ENCODE data around the gene TM2D1. TPM values are rescaled to one million over a fixed set of nuclear protein-coding genes. Genes with fewer than 3 reads are reported as not detected.

TM2D1 gene
- total RNA-seq, 1 experiment from 2014 or later: 27.2 TPM

GRCh38 chr1:61756773-61757172 is 31.8 kb upstream of the TM2D1 start:
- intact Hi-C loops (cut with micrococcal nuclease; ENCODE audit: unreplicated experiment): no loop called here
- Histone ChIP-seq H3K27ac (ENCODE audit: low read depth, low read length, poor library complexity, severe bottlenecking) (no peak overlapping the region), H3K27me3 (replicated peaks; ENCODE audit: insufficient read depth, low read depth, low read length, poor library complexity) (no peaks in the 10 kb centered on the region), H3K9me3 (ENCODE audit: low read depth, low read length, poor library complexity, severe bottlenecking) (no peaks in the 10 kb centered on the region), H3K4me1 (ENCODE audit: insufficient read depth, low read length, poor library complexity, severe bottlenecking) (peaks cover 28% of the 10 kb centered on the region), H3K4me3 (ENCODE audit: low read depth, low read length, poor library complexity, severe bottlenecking) (no peak overlapping the region), H3K36me3 (ENCODE audit: insufficient read depth, low read length, poor library complexity, severe bottlenecking) (no peaks in the 10 kb centered on the region)
- POLR2A ChIA-PET (ENCODE audit: low non-redundant PET): no interaction called here
- TF ChIP-seq CTCF (conservative IDR thresholded peaks at IDR 0.05; ENCODE audit: low read depth, low read length) (no peak), EZH2 (IDR thresholded peaks at IDR 0.05; ENCODE audit: borderline replicate concordance, low read depth, low read length, poor library complexity, severe bottlenecking) (no peak)
- no peak for DNase-seq (ENCODE audit: low spot score)
- BruUV-seq (replicated peaks): no TSS peak
- CTCF ChIA-PET: no interaction called here

- H3K27ac ChIP-seq (ENCODE audit: low read depth, low read length, poor library complexity, severe bottlenecking): no peak overlapping the region
- no peaks in the 10 kb centered on the region for H3K9me3 ChIP-seq (ENCODE audit: low read depth, low read length, poor library complexity, severe bottlenecking)
- BruUV-seq (replicated peaks): no TSS peak
- H3K4me1 ChIP-seq (ENCODE audit: insufficient read depth, low read length, poor library complexity, severe bottlenecking): peaks cover 28% of the 10 kb centered on the region
- ChIA-PET POLR2A (ENCODE audit: low non-redundant PET) (no interaction called here), CTCF (no interaction called here)
- H3K27me3 ChIP-seq (replicated peaks; ENCODE audit: insufficient read depth, low read depth, low read length, poor library complexity): no peaks in the 10 kb centered on the region
- no peak for TF ChIP-seq CTCF (conservative IDR thresholded peaks at IDR 0.05; ENCODE audit: low read depth, low read length)
- intact Hi-C loops (cut with micrococcal nuclease; ENCODE audit: unreplicated experiment): no loop called here
- DNase-seq (ENCODE audit: low spot score): no peak
- no peaks in the 10 kb centered on the region for H3K36me3 ChIP-seq (ENCODE audit: insufficient read depth, low read length, poor library complexity, severe bottlenecking)
- H3K4me3 ChIP-seq (ENCODE audit: low read depth, low read length, poor library complexity, severe bottlenecking): no peak overlapping the region
Observed at GRCh38 chr1:61754545-61754944, 29.6 kb upstream of the TM2D1 start.

- no peak overlapping the region for H3K27ac ChIP-seq (ENCODE audit: low read depth, low read length, poor library complexity, severe bottlenecking)
- DNase-seq (ENCODE audit: low spot score): no peak
- TF ChIP-seq CTCF (conservative IDR thresholded peaks at IDR 0.05; ENCODE audit: low read depth, low read length): no peak
- TF ChIP-seq EZH2 (IDR thresholded peaks at IDR 0.05; ENCODE audit: borderline replicate concordance, low read depth, low read length, poor library complexity, severe bottlenecking): no peak
- intact Hi-C loops (cut with micrococcal nuclease; ENCODE audit: unreplicated experiment): no loop called here
- peaks cover 28% of the 10 kb centered on the region for H3K4me1 ChIP-seq (ENCODE audit: insufficient read depth, low read length, poor library complexity, severe bottlenecking)
- no peaks in the 10 kb centered on the region for H3K36me3 ChIP-seq (ENCODE audit: insufficient read depth, low read length, poor library complexity, severe bottlenecking)
- no peak overlapping the region for H3K4me3 ChIP-seq (ENCODE audit: low read depth, low read length, poor library complexity, severe bottlenecking)
- H3K9me3 ChIP-seq (ENCODE audit: low read depth, low read length, poor library complexity, severe bottlenecking): no peaks in the 10 kb centered on the region
- POLR2A ChIA-PET (ENCODE audit: low non-redundant PET): no interaction called here
- H3K27me3 ChIP-seq (replicated peaks; ENCODE audit: insufficient read depth, low read depth, low read length, poor library complexity): no peaks in the 10 kb centered on the region
- BruUV-seq (replicated peaks): no TSS peak
- CTCF ChIA-PET: no interaction called here
Observed at GRCh38 chr1:61753998-61754508, 29.1 kb upstream of the TM2D1 start.

Measured in A673 (cell line).